Stimulated activated naive CD4-positive, alpha-beta T cell treated with Interleukin-2 at 50 U/mL for 16 hours (primary cell): ENCODE data around the gene SEMA5A.

Experiments
- DNase-seq: peaks from one replicate; lab custom pipeline; 2025; lab: John Stamatoyannopoulos, UW

The SEMA5A gene, protein sequence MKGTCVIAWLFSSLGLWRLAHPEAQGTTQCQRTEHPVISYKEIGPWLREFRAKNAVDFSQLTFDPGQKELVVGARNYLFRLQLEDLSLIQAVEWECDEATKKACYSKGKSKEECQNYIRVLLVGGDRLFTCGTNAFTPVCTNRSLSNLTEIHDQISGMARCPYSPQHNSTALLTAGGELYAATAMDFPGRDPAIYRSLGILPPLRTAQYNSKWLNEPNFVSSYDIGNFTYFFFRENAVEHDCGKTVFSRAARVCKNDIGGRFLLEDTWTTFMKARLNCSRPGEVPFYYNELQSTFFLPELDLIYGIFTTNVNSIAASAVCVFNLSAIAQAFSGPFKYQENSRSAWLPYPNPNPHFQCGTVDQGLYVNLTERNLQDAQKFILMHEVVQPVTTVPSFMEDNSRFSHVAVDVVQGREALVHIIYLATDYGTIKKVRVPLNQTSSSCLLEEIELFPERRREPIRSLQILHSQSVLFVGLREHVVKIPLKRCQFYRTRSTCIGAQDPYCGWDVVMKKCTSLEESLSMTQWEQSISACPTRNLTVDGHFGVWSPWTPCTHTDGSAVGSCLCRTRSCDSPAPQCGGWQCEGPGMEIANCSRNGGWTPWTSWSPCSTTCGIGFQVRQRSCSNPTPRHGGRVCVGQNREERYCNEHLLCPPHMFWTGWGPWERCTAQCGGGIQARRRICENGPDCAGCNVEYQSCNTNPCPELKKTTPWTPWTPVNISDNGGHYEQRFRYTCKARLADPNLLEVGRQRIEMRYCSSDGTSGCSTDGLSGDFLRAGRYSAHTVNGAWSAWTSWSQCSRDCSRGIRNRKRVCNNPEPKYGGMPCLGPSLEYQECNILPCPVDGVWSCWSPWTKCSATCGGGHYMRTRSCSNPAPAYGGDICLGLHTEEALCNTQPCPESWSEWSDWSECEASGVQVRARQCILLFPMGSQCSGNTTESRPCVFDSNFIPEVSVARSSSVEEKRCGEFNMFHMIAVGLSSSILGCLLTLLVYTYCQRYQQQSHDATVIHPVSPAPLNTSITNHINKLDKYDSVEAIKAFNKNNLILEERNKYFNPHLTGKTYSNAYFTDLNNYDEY

DNA sequence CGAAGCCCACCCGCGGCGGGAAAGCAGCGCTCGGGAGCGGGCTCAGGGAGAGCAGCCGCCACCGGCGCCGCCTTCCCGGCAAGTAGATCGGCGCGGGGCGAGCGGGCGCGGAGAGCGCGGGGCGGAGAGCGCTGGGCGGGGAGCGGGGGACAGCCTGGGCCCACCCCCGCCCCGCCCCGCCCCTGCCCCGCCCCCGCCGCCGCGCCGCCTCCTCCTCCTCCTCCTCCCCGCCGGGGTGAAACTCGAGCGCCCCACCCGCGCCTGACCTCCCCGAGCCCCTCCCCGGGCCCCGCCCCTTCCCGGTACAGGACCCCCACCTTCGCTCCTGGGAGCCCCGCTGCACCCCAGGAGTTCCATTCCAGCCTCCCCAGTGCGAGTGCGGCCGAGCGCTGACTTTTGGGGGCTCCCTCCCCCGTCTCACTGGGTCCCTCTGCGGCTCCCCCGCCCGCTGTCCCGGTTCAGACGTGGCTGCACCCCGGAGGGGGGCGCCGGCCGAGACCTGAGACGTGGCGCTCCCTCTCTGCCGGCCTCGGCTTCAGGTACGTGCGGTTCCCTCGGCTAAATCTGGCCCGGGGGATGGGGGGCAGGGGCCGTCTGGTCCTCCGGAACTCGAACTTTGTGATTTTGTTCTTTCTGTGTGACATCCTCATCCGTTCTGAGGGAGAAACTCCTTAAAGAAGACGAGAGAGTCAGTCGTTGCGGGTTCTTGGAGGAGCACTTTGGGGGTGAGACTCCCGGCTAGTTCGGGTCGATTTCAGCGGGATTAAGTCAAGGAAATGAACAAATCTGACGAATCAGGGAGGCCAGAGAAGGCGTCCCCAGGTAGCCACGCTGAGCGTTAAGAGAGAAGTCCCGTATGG is at the start of gene SEMA5A:
TSS of gene SEMA5A (minus strand) at position 84 of the 860 bp plus-strand sequence. CDS start 166,129 bp downstream, outside the sequence.
- DNase-seq: peak; percentile 7

DNA sequence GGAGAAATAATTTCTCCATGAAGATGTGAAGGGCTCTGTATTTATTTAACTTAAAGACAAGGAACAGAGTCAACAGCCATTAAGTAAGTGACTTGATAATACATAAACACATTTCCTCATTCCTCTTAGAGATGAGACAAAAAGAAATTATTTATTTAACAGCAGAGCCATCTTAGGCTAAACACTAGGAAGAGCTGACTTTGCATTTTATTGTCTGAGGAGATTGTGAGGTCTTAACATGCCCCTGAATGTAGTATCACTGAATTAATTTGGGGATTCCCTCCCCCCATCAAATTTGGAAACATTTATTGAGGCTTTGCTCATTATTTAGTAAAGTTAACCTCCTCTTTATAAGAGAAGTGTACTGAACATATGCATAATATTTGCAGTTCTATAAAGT is 49.0 kb upstream of the SEMA5A start:
- DNase-seq: no peak

DNA sequence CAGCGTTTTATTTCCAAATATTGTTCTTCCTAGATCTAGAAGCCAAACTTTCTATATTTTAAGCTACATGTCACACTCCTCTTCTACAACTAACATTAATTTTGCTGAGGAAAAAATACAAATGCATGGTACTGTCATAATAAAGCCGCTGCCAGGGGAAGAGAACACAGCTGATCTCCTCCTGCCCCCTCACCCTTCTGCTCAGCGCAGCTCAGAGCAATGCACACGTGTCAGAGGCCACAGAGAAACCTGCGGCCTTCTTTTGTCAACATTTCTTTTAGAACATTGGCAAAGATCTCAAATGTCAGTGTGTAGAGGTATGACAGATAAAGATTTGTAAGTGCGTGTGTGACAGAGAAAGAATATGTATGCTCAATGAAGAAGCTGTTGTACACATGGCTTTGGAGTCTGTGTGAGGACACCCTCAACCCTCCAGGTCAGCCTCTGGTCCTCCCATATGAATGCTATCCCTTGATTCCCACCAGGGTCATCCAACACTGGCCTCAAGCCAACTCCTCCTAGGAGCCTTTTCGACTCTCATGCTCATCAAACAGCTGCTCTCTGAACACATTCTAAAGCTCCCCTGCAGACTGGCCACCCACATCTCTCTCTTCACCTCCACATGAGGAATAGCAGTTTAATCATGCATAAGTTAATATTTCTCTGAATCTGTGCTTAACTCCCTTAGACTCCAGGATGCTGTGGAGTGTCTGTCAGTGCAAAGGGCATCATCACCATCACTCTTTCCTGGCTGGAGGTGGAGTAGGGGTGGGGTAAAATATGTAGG is 43.4 kb upstream of the SEMA5A start:
- no peak for DNase-seq

DNA sequence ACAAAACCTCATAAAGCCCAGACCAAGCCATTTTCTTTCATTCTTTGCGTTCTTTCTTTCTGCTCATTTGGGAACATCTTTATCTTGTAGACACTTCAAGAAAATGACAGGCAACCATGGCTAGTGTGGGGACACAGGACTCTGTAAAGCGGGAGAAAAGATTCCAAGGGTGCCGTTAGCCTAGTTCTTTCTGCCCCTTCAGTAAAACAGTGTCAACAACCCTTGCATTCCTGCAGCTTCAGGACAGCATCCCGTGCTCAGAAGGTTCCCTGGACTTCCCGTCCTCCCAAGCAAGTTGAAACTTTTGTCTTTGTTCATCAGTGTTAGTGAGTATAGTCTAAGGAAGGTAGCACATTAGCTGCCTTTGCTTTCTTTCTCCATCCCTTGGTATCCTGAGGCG is 42.4 kb upstream of the SEMA5A start:
- no peak for DNase-seq

DNA sequence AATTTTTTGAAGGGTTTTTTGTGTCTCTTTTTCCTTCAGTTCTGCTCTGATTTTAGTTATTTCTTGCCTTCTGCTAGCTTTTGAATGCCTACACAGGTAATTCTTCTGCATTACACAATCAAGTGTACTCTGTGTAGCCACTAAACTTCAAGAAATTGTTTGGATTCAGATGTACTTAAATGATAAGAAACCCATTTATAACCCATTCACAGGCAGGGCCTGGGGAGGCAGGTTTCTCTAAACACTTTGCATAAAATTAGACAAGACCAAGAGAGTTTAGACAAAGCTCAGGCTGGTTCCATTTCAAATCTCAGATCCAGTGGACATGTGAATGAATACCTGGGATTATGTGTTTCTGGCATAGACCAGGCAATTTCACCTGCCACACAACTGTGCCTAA is 41.3 kb upstream of the SEMA5A start:
- DNase-seq: no peak

DNA sequence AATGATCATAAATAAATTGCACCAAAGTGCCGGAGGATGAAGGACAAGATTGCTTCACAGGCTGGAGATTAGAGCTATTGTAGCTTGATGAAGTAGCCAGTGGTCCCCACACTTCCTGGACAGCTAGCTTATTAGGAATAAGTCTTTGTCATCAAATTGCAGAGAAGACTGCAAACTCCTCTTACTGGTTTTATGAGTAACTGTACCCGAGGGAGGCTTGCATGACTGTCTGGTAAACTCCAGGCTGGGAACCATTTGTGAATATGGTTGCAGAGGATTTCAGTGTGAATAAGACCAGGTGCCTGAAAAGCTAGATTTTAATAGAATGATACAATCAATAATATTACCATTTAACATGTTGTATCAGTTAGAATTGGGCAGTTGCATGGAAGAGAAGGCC is 36.5 kb upstream of the SEMA5A start:
- DNase-seq: no peak

DNA sequence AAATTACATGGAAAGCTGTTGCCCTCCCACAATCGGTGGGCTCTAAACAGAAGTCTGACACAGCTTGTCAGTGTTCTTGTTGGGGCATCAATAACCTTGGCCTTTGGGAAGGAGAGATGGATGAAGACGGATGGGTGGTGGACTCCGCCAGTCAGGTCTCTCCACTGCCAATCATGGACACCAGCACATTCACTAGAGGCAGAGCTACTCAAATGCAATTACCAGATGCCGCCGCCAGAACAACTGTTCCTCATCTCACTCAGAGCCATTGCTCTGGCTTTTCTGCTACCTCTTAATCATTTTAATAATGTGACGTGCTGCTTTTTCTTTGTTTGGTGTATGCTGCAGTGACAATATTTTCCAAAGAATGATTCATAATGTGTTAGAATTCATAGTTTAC is 27.9 kb upstream of the SEMA5A start:
- no peak for DNase-seq

DNA sequence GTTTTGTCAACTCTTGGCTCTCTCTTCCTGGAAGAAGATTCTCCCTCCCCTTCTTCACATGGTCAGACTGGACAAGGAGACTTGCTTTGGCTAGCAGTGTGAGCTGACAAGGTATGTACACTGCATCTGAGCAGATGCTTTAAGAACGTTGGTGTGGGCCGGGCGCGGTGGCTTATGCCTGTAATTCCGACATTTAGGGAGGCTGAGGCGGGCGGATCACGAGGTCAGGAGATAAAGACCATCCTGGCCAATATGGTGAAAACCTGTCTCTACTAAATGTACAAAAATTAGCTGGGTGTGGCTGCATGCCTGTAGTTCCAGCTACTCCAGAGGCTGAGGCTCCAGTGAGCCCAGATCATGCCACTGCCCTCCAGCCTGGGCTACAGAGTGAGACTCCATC is 26.4 kb upstream of the SEMA5A start:
- no peak for DNase-seq

DNA sequence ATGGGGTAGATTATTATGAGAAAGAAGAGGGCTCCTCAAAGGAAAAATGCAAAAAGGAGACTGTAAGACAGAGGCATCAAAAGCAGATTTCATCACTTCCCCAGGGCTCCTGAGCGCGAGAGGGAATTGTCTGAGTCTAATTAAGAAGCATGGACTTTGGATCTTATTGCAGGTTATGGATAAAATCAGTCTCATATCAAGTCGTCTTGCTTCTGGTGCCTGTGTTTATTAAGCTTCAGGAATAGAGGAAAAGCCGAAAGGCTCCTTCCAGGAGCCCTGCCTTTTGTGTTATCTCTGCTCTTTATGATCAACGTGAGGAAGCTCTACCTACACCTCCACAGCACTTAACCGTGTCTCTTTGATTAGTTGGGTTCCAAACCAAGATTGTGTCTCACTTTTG is 25.0 kb upstream of the SEMA5A start:
- DNase-seq: no peak

DNA sequence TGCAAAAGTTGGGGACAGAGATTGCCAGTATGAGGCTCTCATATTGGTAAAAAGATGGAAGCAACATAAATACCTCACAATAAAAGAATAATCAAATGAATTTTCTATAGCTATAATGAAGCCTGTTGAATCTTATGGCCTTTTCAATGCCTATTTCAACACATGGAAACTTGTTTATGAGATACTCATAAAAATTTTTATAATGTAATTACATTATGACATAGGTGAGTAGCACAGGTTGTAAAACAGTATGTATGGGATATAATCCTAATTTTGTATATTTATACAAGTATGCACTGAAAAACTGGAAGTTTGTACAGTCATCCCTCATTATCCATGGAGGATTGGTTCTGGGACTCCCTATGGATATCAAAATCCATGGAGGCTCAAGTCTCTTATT is 21.2 kb upstream of the SEMA5A start:
- DNase-seq: no peak

DNA sequence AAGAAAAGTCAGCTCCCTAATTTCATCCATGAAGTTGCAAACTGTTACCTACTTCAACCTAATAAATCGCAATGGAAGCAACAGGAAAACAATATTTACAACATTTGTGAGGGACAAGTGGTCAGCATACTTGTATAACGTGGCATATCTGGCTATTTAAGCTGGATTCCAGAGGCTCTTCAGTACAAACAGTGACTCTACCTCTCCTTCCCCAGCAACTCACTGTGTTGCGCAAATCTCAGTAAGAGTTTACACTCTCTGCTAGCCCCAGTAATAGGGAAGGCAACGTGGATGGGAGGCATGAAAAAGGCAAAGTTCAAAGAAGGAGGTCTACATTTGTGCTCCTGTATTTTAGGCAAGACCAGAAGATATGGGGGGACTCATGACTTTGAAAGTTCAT is 18.9 kb upstream of the SEMA5A start:
- DNase-seq: no peak

DNA sequence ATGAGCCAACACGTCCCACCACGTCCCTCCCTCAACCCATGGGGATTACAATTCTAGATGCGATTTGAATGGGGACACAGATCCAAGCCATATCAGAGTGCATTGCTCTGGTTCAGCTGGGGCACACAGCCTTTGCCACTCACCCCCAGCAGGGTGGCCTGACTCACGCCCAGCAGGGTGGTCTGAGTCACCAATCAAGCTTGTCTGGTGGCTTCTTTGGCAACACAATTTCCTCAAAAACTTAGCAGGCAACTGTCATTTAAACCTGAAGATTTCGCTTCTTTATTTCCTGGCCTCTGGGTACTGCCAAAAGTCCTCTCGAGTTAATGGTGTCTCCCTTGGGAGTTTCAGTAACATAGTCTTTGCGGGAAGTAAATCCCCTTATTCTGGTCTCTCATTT is 16.3 kb upstream of the SEMA5A start:
- DNase-seq: no peak

DNA sequence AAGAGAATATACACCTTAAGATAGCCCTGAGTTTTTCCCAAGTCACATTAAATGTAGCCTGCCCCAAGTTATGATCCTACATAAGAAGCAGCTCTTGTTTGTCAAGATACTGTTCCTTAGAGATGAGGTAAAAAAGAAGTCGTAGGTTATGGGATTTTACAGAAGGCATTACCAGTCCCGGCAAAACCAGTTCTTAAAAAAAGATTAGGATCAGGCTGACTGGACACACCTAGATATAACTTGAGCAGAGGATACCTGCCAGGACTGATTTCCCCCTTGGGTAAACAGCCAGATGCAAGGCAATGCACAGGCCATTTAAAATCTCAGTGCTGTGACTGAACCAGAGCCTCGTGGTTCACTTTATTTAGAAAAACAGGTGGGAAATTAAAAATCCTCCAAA is 14.1 kb upstream of the SEMA5A start:
- DNase-seq: no peak

DNA sequence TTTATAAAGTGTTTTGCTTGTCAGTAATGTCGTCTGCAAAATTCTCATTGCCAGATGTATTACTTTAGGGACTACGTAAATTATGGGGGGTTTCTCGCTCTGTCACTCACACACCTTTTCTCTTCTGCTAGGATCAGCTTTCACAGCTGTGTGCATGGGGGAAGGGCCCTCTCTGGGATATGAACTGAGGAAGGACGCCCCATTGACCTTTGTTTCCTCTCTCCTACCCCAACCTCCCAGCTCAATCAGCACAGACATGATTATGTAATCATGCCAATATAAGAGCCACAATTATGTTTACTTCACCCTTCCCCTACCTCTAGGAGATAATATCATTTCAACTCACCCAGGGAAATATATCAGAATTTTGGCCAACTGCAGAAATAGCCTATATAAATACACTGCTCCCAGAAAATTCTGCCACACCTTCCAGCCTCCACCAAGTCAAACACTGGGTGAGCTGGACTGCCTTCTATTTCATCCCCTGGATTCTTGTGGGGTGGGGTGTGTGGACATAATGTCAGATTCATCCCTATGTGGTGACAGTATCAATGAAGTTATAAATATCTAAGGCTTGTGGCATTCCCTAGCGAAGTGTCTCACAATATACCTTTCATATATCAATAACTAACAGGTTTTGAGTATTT is 12.6 kb upstream of the SEMA5A start:
- DNase-seq: no peak

DNA sequence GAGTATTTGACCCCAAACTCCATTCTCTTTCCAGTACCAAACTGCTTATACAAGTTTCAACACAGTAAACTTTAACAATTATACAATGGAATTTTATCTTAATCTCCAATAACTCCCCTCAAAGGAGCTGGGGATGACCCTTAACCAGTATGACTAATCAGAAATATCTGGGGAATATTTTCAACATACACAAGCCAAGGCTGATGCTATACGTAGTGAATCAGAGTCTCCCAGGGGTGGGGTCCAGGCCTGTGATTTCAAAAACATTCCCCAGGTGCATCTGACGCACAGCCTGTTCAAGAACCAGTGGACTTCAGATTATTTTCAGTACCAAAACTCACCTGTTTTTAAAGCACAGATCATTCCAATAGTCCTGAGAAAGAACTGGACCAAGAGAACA is 11.8 kb upstream of the SEMA5A start:
- no peak for DNase-seq

DNA sequence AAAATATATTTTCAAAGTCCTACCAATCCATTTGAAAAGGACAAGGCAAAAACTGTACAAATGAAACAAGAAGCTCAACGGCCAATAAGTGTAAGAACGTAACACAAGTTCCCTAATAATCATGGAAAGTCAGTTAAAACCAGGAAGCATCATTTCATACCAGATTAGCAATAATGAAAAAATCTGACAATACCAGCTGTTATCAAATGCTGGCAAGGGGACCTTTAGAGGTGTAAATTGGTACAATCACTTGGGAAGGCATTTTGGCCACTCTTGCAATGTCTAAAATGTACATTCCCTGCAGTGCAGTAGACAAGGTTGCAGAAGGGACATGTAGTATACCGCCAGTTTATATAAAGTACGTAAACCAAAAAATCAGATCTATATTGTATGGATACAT is 10.1 kb upstream of the SEMA5A start:
- no peak for DNase-seq

DNA sequence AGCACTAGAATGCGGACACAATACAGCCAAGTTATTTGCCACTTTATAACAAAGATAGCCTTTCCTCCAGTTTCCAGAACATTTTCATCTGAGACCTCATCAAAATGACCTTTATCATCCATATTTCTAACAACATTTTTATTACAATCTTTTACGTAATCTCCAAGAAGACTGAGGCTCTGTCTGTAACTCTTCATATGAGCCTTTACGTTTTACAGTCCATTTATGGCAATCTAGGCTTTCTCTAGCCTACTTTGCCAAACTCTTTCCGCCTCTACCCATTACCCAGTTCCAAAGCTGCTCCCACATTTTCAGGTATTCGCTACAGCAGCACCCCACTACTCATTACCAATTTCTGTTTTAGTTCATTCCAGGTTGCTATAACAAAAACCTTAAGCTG is 8.2 kb upstream of the SEMA5A start:
- DNase-seq: no peak

DNA sequence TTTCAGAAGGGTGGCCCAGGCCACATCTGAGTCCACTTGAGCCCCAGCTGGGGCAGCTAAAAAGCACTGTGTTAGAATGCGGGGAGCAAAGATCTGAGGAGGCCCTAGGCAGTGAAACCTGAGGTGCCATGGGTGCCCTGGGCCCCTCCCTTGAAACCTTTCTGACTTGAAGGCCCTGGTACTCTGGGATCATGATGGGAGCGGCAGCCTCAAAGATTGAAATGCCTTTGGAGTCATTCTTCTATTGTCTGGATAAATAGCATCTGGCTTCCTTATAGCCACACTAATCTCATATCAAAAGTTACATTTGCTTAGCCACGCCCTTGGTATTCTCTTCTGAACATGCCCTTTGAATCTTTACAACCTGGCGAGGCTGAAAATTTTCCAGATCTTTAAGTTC is 7.7 kb upstream of the SEMA5A start:
- DNase-seq: no peak

DNA sequence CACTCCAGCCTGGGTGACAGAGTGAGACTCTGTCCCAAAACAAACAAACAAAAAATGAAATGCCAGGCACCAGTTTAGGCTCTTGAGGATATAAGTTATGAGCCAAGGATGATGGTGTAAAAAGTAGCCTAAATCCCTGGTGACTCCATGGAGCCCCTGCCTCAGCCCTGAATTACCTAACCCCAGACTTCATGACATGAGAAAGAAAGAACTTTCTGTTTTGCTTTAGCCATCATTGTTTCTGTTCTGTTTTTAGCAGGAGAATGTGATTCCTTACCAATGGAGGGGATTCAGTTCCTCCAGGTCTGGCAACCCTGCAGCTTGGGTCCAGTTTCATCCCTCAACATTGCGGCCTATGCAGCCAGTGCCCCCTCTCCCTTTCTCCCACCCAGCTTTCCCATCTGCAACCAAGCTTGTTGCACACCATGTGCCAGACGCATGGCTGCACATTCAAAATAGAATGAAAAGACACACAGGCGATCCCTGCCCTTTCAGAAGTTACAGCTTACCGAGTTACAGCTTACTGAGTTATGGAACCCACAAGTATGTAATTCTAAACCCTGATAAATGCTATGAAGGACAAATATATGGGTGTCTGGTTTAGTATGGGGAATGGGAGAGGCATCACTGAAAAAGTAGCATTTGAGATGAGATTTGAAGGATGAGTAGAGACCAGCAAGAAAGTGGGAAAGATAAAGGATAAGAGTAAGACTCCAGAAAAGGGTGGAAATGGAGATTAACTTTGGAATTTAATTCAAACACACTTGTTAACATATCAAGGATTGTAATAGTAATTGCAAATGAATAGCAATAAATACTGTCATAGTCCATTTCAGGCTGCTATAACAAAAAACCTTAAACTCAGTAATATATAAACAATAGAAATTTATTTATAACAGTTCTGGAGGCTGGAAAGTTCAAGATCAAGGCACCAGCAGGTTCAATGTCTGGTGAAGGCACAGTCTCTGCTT is 6.0 kb upstream of the SEMA5A start:
- no peak for DNase-seq
